ENCODE measurements around the gene PEDS1. TPM values are rescaled to one million over a fixed set of nuclear protein-coding genes. Genes with fewer than 3 reads are reported as not detected.

PEDS1 gene
- total and polyA plus RNA-seq, 2 of the 13 experiments (the other 11 are each of a cell fraction or from before 2014, with no cell fraction given) = 30.5 to 93.9 TPM

DNA sequence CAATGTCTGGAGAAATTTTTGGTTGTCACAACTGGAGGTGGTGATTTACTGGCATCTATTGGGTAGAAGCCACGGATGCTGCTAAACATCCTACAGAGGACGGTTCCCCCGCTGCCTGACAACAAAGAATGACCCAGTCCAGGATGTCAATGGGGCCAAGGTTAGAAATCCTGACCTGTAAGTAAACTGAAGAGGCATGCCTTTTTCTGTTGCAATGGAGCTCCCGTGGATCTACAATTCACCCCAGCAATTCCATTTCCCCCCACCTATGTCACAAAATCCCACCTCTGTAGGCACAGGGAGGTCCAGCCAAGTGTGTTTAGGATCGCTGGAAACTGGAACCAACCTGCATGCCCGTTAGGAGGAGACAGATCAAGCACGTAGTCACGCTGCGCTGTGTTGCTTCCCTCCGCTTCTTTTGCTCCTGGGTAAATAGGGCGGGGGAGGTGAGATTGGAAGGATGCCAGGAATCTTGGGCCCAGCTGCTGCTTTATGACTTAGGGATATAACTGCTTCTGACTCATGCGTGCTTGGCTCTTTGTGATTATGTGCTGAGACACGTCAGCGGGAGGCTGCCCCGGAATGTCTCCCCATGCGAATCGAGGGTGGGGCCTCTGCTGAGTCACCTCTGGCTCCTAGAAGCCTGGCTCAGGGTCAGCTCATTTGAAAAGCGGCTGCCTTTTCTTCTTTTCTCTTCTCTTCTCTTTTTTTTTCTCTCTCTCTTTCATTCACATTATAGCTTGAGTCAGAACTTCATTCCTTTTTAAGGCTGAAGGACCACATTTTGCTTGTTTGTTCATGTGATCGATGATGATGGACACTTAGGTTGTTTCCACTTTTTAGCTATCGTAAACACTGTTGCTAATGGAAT is 12.4 kb upstream of the PEDS1 start (continued):
- TF ChIP-seq, protein P1, sequence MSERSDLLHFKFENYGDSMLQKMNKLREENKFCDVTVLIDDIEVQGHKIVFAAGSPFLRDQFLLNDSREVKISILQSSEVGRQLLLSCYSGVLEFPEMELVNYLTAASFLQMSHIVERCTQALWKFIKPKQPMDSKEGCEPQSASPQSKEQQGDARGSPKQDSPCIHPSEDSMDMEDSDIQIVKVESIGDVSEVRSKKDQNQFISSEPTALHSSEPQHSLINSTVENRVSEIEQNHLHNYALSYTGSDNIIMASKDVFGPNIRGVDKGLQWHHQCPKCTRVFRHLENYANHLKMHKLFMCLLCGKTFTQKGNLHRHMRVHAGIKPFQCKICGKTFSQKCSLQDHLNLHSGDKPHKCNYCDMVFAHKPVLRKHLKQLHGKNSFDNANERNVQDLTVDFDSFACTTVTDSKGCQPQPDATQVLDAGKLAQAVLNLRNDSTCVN (CRISPR knock-in tag; IDR thresholded peaks at IDR 0.05; ENCODE audit: borderline replicate concordance) = peak; percentile 76
- TF ChIP-seq, protein P2, sequence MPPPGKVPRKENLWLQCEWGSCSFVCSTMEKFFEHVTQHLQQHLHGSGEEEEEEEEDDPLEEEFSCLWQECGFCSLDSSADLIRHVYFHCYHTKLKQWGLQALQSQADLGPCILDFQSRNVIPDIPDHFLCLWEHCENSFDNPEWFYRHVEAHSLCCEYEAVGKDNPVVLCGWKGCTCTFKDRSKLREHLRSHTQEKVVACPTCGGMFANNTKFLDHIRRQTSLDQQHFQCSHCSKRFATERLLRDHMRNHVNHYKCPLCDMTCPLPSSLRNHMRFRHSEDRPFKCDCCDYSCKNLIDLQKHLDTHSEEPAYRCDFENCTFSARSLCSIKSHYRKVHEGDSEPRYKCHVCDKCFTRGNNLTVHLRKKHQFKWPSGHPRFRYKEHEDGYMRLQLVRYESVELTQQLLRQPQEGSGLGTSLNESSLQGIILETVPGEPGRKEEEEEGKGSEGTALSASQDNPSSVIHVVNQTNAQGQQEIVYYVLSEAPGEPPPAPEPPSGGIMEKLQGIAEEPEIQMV (CRISPR knock-in tag; IDR thresholded peaks at IDR 0.05; ENCODE audit: low read depth) = peak; percentile 87; the same call in 1 of the 2 replicates
- TF ChIP-seq, protein P3, sequence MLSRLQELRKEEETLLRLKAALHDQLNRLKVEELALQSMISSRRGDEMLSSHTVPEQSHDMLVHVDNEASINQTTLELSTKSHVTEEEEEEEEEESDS (CRISPR knock-in tag; IDR thresholded peaks at IDR 0.05; ENCODE audit: borderline replicate concordance) = no peak; the same call in 1 of the 2 replicates
- TF ChIP-seq ZNF33A (CRISPR knock-in tag; IDR thresholded peaks at IDR 0.05; ENCODE audit: borderline replicate concordance) = peak; percentile 82; the same call in 1 of the 2 replicates
- TF ChIP-seq NR2F6 (IDR thresholded peaks at IDR 0.05) = peak; percentile 98
- TF ChIP-seq NR2F6 (CRISPR knock-in tag; IDR thresholded peaks at IDR 0.05) = peak; percentile 94
- TF ChIP-seq MAFF (IDR thresholded peaks at IDR 0.05; ENCODE audit: low read depth, low read length) = peak; percentile 92
- TF ChIP-seq, protein P4, sequence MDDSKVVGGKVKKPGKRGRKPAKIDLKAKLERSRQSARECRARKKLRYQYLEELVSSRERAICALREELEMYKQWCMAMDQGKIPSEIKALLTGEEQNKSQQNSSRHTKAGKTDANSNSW (CRISPR knock-in tag; IDR thresholded peaks at IDR 0.05; ENCODE audit: borderline replicate concordance) = no peak
- TF ChIP-seq, protein P5, sequence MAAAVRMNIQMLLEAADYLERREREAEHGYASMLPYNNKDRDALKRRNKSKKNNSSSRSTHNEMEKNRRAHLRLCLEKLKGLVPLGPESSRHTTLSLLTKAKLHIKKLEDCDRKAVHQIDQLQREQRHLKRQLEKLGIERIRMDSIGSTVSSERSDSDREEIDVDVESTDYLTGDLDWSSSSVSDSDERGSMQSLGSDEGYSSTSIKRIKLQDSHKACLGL (CRISPR knock-in tag; IDR thresholded peaks at IDR 0.05) = peak; percentile 82
- TF ChIP-seq IKZF1 (IDR thresholded peaks at IDR 0.05) = no peak
- TF ChIP-seq ZNF468 (CRISPR knock-in tag; IDR thresholded peaks at IDR 0.05) = 0 out of 2 replicates have a peak, but pooled peaks have one; percentile 31
- TF ChIP-seq, protein P6, sequence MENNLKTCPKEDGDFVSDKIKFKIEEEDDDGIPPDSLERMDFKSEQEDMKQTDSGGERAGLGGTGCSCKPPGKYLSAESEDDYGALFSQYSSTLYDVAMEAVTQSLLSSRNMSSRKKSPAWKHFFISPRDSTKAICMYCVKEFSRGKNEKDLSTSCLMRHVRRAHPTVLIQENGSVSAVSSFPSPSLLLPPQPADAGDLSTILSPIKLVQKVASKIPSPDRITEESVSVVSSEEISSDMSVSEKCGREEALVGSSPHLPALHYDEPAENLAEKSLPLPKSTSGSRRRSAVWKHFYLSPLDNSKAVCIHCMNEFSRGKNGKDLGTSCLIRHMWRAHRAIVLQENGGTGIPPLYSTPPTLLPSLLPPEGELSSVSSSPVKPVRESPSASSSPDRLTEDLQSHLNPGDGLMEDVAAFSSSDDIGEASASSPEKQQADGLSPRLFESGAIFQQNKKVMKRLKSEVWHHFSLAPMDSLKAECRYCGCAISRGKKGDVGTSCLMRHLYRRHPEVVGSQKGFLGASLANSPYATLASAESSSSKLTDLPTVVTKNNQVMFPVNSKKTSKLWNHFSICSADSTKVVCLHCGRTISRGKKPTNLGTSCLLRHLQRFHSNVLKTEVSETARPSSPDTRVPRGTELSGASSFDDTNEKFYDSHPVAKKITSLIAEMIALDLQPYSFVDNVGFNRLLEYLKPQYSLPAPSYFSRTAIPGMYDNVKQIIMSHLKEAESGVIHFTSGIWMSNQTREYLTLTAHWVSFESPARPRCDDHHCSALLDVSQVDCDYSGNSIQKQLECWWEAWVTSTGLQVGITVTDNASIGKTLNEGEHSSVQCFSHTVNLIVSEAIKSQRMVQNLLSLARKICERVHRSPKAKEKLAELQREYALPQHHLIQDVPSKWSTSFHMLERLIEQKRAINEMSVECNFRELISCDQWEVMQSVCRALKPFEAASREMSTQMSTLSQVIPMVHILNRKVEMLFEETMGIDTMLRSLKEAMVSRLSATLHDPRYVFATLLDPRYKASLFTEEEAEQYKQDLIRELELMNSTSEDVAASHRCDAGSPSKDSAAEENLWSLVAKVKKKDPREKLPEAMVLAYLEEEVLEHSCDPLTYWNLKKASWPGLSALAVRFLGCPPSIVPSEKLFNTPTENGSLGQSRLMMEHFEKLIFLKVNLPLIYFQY (CRISPR knock-in tag; IDR thresholded peaks at IDR 0.05; ENCODE audit: borderline replicate concordance) = peak; percentile 48; the same call in 1 of the 2 replicates
- TF ChIP-seq ZNF598 (CRISPR knock-in tag; IDR thresholded peaks at IDR 0.05; ENCODE audit: borderline replicate concordance) = no peak; the same call in none of the 2 replicates
- TF ChIP-seq PHF21A (CRISPR knock-in tag; IDR thresholded peaks at IDR 0.05) = peak; percentile 99
- TF ChIP-seq MLLT10 (CRISPR knock-in tag; IDR thresholded peaks at IDR 0.05) = no peak
- TF ChIP-seq PPARG (CRISPR knock-in tag; conservative IDR thresholded peaks at IDR 0.05) = peak; percentile 71
- peak; percentile 56; the same call in 1 of the 2 replicates for TF ChIP-seq ZNF703 (CRISPR knock-in tag; IDR thresholded peaks at IDR 0.05; ENCODE audit: borderline replicate concordance)
- TF ChIP-seq, protein P7, sequence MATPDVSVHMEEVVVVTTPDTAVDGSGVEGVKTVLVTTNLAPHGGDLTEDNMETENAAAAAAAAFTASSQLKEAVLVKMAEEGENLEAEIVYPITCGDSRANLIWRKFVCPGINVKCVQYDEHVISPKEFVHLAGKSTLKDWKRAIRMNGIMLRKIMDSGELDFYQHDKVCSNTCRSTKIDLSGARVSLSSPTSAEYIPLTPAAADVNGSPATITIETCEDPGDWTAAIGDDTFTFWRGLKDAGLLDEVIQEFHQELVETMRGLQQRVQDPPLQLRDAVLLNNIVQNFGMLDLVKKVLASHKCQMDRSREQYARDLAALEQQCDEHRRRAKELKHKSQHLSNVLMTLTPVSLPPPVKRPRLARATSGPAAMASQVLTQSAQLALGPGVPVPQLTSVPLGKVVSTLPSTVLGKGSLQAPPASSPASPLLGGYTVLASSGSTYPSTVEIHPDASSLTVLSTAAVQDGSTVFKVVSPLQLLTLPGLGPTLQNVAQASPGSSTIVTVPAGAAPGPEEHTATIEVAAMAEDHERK (CRISPR knock-in tag; IDR thresholded peaks at IDR 0.05; ENCODE audit: low read depth) = no peak

Data from HepG2 (cell line).